K562 (cell line): ENCODE data around the gene HIVEP2. TPM values are rescaled to one million over a fixed set of nuclear protein-coding genes. Genes with fewer than 3 reads are reported as not detected.

Experiments
- BCL6 ChIP-seq: fragments of 250-450 bp; sonication (Bioruptor Pico); IDR thresholded peaks from 2 replicates; pipeline ENCODE4 v1.4.0; 2020
- NUFIP1 ChIP-seq: fragments of 450-650 bp; IDR thresholded peaks from 2 replicates; pipeline ENCODE4 v1.6.1; 2018; ENCODE audit not compliant: partially characterized antibody
- POLR2AphosphoS5 ChIP-seq: IDR thresholded peaks from 2 replicates; pipeline ENCODE4 v1.6.1; 2011; ENCODE audit warnings: mild to moderate bottlenecking, low read depth, low read length, moderate library complexity; ENCODE audit not compliant: control insufficient read depth, insufficient read depth
- SIX5 ChIP-seq, 2 experiments: IDR thresholded peaks; 2 replicates each; pipeline ENCODE4 v1.6.1; 2011; ENCODE audit warnings: low read length in 2 of 2, borderline replicate concordance in 1 of 2, low read depth in 1 of 2, mild to moderate bottlenecking in 1 of 2, moderate library complexity in 1 of 2; ENCODE audit not compliant: insufficient read depth in 1 of 2
- YY1 ChIP-seq, 3 experiments: IDR thresholded peaks; 2 replicates each; pipeline ENCODE4 v1.6.1; 2011; ENCODE audit warnings: low read length in 2 of 3, mild to moderate bottlenecking in 2 of 3, moderate library complexity in 2 of 3, borderline replicate concordance in 1 of 3, control low read depth in 1 of 3, low read depth in 1 of 3; ENCODE audit not compliant: insufficient read depth in 3 of 3, insufficient replicate concordance in 2 of 3, control insufficient read depth in 1 of 3, insufficient read length in 1 of 3; ENCODE audit errors: extremely low read depth in 1 of 3
- polyA plus RNA-seq, 8 experiments: library from polyadenylated mRNA; depleted of rRNA in 4 of 8; stranded (reverse) in 5 of 8; unstranded in 3 of 8; fragments of >200 nt; fragmentation: Nextera tagmentation in 2 of 8; fragmentation: Illumina TruSeq in 1 of 8; extraction: Ambion mirVana in 2 of 8; extraction: Trizol in 1 of 8; gene quantifications; 2 replicates each; pipeline versions ENCODE4 v1.2.1 to v1.2.3, GENCODE V29; 2011 to 2014; ENCODE audit warnings: inconsistent platforms in 1 of 8, missing spikeins in 1 of 8
- total RNA-seq, 7 experiments: library from RNA; depleted of rRNA in 6 of 7; stranded (reverse); fragments of >200 nt in 6 of 7; fragmentation: Illumina TruSeq in 2 of 7; extraction: Trizol in 2 of 7; gene quantifications; 2 replicates each; pipeline versions ENCODE4 v1.2.1 to v1.2.3, GENCODE V29; 2011 to 2021; ENCODE audit warnings: low replicate concordance in 1 of 7
- TF ChIP-seq, protein P1 (sequence below): fragments of 200-600 bp; sonication (generic); IDR thresholded peaks from one replicate; pipeline ENCODE4 v1.6.1; 2012; ENCODE audit warnings: mild to moderate bottlenecking, low read depth, low read length, inconsistent platforms
- TF ChIP-seq, protein P2 (sequence below): fragments of 250-450 bp; sonication (Bioruptor Pico); IDR thresholded peaks from 2 replicates; pipeline ENCODE4 v1.5.0; 2021

The HIVEP2 gene
- total and polyA plus RNA-seq, 9 of the 15 experiments (the other 6 are each of a cell fraction or from before 2014, with no cell fraction given), result under 0.01 to 1.2 (median 0.31) TPM

- TF ChIP-seq, protein P1, sequence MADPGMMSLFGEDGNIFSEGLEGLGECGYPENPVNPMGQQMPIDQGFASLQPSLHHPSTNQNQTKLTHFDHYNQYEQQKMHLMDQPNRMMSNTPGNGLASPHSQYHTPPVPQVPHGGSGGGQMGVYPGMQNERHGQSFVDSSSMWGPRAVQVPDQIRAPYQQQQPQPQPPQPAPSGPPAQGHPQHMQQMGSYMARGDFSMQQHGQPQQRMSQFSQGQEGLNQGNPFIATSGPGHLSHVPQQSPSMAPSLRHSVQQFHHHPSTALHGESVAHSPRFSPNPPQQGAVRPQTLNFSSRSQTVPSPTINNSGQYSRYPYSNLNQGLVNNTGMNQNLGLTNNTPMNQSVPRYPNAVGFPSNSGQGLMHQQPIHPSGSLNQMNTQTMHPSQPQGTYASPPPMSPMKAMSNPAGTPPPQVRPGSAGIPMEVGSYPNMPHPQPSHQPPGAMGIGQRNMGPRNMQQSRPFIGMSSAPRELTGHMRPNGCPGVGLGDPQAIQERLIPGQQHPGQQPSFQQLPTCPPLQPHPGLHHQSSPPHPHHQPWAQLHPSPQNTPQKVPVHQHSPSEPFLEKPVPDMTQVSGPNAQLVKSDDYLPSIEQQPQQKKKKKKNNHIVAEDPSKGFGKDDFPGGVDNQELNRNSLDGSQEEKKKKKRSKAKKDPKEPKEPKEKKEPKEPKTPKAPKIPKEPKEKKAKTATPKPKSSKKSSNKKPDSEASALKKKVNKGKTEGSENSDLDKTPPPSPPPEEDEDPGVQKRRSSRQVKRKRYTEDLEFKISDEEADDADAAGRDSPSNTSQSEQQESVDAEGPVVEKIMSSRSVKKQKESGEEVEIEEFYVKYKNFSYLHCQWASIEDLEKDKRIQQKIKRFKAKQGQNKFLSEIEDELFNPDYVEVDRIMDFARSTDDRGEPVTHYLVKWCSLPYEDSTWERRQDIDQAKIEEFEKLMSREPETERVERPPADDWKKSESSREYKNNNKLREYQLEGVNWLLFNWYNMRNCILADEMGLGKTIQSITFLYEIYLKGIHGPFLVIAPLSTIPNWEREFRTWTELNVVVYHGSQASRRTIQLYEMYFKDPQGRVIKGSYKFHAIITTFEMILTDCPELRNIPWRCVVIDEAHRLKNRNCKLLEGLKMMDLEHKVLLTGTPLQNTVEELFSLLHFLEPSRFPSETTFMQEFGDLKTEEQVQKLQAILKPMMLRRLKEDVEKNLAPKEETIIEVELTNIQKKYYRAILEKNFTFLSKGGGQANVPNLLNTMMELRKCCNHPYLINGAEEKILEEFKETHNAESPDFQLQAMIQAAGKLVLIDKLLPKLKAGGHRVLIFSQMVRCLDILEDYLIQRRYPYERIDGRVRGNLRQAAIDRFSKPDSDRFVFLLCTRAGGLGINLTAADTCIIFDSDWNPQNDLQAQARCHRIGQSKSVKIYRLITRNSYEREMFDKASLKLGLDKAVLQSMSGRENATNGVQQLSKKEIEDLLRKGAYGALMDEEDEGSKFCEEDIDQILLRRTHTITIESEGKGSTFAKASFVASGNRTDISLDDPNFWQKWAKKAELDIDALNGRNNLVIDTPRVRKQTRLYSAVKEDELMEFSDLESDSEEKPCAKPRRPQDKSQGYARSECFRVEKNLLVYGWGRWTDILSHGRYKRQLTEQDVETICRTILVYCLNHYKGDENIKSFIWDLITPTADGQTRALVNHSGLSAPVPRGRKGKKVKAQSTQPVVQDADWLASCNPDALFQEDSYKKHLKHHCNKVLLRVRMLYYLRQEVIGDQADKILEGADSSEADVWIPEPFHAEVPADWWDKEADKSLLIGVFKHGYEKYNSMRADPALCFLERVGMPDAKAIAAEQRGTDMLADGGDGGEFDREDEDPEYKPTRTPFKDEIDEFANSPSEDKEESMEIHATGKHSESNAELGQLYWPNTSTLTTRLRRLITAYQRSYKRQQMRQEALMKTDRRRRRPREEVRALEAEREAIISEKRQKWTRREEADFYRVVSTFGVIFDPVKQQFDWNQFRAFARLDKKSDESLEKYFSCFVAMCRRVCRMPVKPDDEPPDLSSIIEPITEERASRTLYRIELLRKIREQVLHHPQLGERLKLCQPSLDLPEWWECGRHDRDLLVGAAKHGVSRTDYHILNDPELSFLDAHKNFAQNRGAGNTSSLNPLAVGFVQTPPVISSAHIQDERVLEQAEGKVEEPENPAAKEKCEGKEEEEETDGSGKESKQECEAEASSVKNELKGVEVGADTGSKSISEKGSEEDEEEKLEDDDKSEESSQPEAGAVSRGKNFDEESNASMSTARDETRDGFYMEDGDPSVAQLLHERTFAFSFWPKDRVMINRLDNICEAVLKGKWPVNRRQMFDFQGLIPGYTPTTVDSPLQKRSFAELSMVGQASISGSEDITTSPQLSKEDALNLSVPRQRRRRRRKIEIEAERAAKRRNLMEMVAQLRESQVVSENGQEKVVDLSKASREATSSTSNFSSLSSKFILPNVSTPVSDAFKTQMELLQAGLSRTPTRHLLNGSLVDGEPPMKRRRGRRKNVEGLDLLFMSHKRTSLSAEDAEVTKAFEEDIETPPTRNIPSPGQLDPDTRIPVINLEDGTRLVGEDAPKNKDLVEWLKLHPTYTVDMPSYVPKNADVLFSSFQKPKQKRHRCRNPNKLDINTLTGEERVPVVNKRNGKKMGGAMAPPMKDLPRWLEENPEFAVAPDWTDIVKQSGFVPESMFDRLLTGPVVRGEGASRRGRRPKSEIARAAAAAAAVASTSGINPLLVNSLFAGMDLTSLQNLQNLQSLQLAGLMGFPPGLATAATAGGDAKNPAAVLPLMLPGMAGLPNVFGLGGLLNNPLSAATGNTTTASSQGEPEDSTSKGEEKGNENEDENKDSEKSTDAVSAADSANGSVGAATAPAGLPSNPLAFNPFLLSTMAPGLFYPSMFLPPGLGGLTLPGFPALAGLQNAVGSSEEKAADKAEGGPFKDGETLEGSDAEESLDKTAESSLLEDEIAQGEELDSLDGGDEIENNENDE, result no peak
- TF ChIP-seq NUFIP1 (no peak), BCL6 (CRISPR knock-in tag) (no peak), POLR2AphosphoS5 (no peak), YY1 (IDR thresholded peaks at IDR 0.05; ENCODE audit: borderline replicate concordance in 1 of 3, control insufficient read depth in 1 of 3, extremely low read depth in 1 of 3, insufficient read depth in 3 of 3, insufficient read length in 1 of 3, insufficient replicate concordance in 2 of 3, low read depth in 1 of 3, low read length in 2 of 3) (no peak), SIX5 (IDR thresholded peaks at IDR 0.05; ENCODE audit: borderline replicate concordance in 1 of 2, insufficient read depth in 1 of 2, low read depth in 1 of 2, low read length in 2 of 2) (no peak)
- TF ChIP-seq, protein P2, sequence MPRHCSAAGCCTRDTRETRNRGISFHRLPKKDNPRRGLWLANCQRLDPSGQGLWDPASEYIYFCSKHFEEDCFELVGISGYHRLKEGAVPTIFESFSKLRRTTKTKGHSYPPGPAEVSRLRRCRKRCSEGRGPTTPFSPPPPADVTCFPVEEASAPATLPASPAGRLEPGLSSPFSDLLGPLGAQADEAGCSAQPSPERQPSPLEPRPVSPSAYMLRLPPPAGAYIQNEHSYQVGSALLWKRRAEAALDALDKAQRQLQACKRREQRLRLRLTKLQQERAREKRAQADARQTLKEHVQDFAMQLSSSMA (CRISPR knock-in tag), result no peak
Measured at GRCh38 chr6:142833054-142833453, 111.9 kb downstream of the HIVEP2 start (continued).
